ENCODE measurements around the gene MS4A6A.

MS4A6A gene

DNA sequence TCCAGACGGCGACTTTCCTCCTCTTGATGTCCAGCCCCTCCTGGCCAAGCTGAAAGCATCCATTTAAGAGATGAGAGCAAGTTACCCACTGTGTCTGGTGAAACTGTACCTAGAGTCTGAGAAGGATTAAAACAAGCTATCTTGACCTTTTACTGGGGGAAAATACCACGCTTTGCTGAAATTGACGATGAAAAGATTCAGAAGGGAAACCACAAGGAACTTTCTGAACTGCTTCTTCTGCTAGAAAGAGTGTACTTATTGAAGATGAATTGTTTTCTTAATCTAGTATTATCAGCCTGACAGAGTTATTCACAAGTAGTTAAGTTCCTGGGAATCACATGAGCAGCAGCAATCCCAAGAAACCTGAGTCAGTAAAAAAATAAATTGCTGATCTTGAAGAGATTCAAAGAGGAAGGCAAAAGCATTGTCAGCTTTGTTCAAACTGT, 13.1 kb upstream of the MS4A6A start:
- TF ChIP-seq CREB1 (IDR thresholded peaks at IDR 0.05; ENCODE audit: low read depth), result no peak
- TF ChIP-seq, protein P1, sequence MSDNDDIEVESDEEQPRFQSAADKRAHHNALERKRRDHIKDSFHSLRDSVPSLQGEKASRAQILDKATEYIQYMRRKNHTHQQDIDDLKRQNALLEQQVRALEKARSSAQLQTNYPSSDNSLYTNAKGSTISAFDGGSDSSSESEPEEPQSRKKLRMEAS (IDR thresholded peaks at IDR 0.05), result no peak
- no peak for TF ChIP-seq EGR1 (IDR thresholded peaks at IDR 0.05)

DNA sequence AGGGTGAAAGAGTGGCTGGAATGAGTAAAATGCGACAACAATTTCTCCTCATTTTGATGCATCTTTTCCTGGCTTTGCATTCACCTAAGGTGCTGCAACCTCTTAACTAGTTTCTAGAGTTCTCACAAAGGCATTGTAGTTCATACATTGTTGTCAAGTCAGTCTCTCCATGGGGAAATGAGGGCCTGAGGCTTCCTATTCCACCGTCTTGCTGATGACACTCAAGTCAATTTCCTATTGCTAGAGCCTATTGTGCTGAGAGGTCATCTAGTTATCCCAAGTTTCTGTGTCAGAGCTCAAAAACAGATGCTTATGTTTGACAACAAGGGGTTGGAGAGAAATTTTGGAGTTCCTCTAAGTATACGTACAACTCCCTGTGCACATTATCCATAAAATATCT, 11.6 kb upstream of the MS4A6A start:
- TF ChIP-seq TAF1 (IDR thresholded peaks at IDR 0.05; ENCODE audit: low read depth), result no peak
- TF ChIP-seq, protein P2, sequence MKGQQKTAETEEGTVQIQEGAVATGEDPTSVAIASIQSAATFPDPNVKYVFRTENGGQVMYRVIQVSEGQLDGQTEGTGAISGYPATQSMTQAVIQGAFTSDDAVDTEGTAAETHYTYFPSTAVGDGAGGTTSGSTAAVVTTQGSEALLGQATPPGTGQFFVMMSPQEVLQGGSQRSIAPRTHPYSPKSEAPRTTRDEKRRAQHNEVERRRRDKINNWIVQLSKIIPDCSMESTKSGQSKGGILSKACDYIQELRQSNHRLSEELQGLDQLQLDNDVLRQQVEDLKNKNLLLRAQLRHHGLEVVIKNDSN (IDR thresholded peaks at IDR 0.05), result no peak
- TF ChIP-seq, protein P1 (IDR thresholded peaks at IDR 0.05), result no peak
- TF ChIP-seq TEAD4 (IDR thresholded peaks at IDR 0.05), result no peak
- TF ChIP-seq EP300 (IDR thresholded peaks at IDR 0.05; ENCODE audit: borderline replicate concordance), result no peak
- no peak for TF ChIP-seq YY1 (IDR thresholded peaks at IDR 0.05; ENCODE audit: low read depth)
- TF ChIP-seq NFIC (IDR thresholded peaks at IDR 0.05), result no peak
- no peak for TF ChIP-seq CREB1 (IDR thresholded peaks at IDR 0.05; ENCODE audit: low read depth)
- TF ChIP-seq ZBTB7A (IDR thresholded peaks at IDR 0.05; ENCODE audit: low read depth), result no peak
- TF ChIP-seq EGR1 (IDR thresholded peaks at IDR 0.05), result no peak
- TF ChIP-seq TCF12 (IDR thresholded peaks at IDR 0.05; ENCODE audit: low read depth), result no peak
- no peak for TF ChIP-seq CEBPB (IDR thresholded peaks at IDR 0.05)
- TF ChIP-seq, protein P3, sequence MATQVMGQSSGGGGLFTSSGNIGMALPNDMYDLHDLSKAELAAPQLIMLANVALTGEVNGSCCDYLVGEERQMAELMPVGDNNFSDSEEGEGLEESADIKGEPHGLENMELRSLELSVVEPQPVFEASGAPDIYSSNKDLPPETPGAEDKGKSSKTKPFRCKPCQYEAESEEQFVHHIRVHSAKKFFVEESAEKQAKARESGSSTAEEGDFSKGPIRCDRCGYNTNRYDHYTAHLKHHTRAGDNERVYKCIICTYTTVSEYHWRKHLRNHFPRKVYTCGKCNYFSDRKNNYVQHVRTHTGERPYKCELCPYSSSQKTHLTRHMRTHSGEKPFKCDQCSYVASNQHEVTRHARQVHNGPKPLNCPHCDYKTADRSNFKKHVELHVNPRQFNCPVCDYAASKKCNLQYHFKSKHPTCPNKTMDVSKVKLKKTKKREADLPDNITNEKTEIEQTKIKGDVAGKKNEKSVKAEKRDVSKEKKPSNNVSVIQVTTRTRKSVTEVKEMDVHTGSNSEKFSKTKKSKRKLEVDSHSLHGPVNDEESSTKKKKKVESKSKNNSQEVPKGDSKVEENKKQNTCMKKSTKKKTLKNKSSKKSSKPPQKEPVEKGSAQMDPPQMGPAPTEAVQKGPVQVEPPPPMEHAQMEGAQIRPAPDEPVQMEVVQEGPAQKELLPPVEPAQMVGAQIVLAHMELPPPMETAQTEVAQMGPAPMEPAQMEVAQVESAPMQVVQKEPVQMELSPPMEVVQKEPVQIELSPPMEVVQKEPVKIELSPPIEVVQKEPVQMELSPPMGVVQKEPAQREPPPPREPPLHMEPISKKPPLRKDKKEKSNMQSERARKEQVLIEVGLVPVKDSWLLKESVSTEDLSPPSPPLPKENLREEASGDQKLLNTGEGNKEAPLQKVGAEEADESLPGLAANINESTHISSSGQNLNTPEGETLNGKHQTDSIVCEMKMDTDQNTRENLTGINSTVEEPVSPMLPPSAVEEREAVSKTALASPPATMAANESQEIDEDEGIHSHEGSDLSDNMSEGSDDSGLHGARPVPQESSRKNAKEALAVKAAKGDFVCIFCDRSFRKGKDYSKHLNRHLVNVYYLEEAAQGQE (IDR thresholded peaks at IDR 0.05; ENCODE audit: low read depth), result no peak
- no peak for TF ChIP-seq RAD21 (IDR thresholded peaks at IDR 0.05; ENCODE audit: low read depth)
- TF ChIP-seq FOXM1 (IDR thresholded peaks at IDR 0.05; ENCODE audit: borderline replicate concordance, low read depth), result no peak

DNA sequence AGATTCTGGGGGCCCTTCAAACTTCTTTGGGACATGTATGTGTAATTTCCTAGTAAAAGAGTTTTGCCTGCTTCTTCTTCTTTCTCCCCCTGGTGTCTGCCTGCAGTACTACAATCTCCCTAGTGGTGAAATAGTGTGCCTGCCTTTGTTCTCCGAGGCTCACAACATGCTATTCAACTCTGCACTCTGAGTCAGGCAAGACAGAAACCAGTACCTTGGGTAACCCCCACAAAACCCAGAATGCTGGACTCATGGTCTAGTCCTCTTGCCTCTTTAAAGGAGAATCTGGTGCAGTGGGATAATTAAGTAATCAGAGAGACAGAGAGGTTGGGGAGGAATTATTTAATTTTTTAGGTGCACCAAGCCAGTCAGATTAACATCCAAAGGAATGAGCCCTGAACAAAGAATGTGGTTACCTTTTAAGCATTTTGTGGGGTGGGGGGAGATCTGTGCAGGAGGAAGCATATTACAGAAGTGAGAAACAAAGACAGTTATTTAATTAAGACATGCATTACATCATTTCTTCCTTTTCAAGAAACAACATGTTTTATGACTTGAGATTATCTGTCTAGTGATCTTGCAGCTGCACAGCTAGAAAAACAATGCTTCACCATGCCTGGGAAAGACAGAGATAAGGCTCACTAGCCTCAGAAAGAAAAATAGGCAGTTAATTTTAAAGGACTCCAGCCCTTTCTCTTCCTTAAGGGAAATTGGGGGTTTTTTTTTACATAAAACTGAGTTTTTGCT, 11.0 kb upstream of the MS4A6A start:
- TF ChIP-seq, protein P3 (IDR thresholded peaks at IDR 0.05; ENCODE audit: low read depth), result no peak
- TF ChIP-seq TCF12 (IDR thresholded peaks at IDR 0.05; ENCODE audit: low read depth), result no peak
- TF ChIP-seq RAD21 (IDR thresholded peaks at IDR 0.05; ENCODE audit: low read depth), result peak; percentile 43; the same call in 1 of the 2 replicates
- TF ChIP-seq, protein P1 (IDR thresholded peaks at IDR 0.05), result no peak

DNA sequence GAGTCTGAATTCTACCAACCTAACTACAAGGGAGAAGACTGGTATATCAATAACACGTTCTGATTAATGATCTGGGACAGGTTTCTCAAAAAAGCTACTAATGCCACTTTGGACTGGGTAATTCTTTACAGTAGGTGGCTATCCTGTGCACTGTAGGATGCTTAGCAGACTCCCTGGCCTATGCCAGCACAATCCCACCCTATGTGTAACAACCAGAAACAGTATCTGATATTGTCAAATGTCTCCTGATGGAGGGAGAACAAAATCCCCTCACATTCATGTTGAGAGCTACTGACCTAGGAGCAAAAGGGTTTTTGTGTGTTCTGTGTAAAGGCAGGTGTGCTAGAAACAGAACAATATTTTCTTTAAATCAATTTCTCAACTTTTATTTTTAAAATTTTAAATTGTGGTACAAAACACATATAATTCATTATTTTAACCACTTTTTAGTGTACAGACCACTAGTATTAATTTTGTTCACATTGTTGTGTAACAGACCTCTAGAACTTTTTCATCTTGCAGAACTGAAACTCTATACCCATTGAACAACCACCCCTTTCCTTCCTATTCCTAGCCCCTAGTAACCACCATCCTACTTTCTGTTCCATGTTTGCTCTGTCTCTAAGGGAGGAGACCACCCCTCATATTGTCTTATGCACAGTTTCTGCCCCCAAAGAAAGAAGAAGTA, 2.1 kb upstream of the MS4A6A start:
- TF ChIP-seq YY1 (IDR thresholded peaks at IDR 0.05; ENCODE audit: low read depth), result no peak
- TF ChIP-seq EGR1 (IDR thresholded peaks at IDR 0.05), result no peak
- TF ChIP-seq, protein P3 (IDR thresholded peaks at IDR 0.05; ENCODE audit: low read depth), result no peak
- TF ChIP-seq CREB1 (IDR thresholded peaks at IDR 0.05; ENCODE audit: low read depth), result no peak

DNA sequence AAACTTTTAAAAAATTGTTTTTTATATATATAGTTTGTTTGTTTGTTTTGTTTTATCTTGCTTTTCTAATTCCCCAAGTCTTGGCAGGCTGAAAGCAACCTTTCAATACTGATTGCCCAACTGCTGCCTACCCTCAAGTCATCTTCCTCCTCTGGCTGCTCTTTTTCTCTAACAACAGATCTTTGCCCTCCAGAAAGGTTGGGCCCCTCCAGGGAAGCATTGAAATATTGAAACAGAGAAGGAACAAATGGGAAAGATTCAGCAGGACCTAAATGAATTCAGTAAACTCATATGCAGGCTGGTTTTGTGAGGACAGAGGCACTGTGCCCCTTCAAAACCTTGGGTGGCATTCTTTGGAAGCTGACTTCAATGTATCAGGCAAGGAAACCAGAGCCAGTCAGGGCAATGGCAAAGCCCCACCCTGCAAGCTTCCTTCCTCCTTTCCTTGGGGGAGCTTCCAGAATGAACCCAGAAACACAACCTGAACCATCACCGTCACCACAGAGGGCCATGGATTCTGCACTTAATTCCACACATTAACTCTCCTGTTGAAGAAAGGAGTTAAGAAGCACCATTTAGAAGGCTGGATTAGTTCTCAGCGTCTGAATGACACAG, 815 bp upstream of the MS4A6A start:
- TF ChIP-seq RAD21 (IDR thresholded peaks at IDR 0.05; ENCODE audit: low read depth) (no peak), TAF1 (IDR thresholded peaks at IDR 0.05; ENCODE audit: low read depth) (no peak), EP300 (IDR thresholded peaks at IDR 0.05; ENCODE audit: borderline replicate concordance) (no peak), ZBTB7A (IDR thresholded peaks at IDR 0.05; ENCODE audit: low read depth) (no peak), CREB1 (IDR thresholded peaks at IDR 0.05; ENCODE audit: low read depth) (no peak)
- TF ChIP-seq, protein P1 (IDR thresholded peaks at IDR 0.05), result no peak
- TF ChIP-seq, protein P2 (IDR thresholded peaks at IDR 0.05), result no peak

Data from Ishikawa (cell line).